GM18951 (cell line): ENCODE data around the gene KLHL24.
"Not testable (repeated sequence)": the region's sequence is repeated elsewhere in the genome, so short reads cannot be mapped to it uniquely, and the experiment has no call there.

ENCODE experiments used
- POLR2A ChIP-seq: IDR thresholded peaks from 4 replicates; pipeline ENCODE4 v1.6.1; 2011; ENCODE audit warnings: mild to moderate bottlenecking; ENCODE audit not compliant: insufficient read length, insufficient read depth; ENCODE audit errors: extremely low read depth
- in situ Hi-C: fragments of 300-500 bp; cut with MboI; formaldehyde crosslinking; loops from one replicate; pipeline ENCODE4 v1.12.0; 2022; ENCODE audit warnings: low sequenced_read_pairs, mixed read lengths, inconsistent platforms; ENCODE audit not compliant: unreplicated experiment

KLHL24 gene

GRCh38 chr3:183635431-183636220, at the start of gene KLHL24:
Gene KLHL24 (plus strand): TSS chr3:183635623. CDS start chr3:183650357, 14,734 bp downstream.
- TF ChIP-seq POLR2A: peak; percentile 61

GRCh38 chr3:183586477-183586876, 48.9 kb upstream of the KLHL24 start:
- in situ Hi-C loops: no loop called here
- no peak for TF ChIP-seq POLR2A

More at GRCh38 chr3:183635431-183636220, at the start of gene KLHL24:
- in situ Hi-C loops: no loop called here

- no peak for TF ChIP-seq POLR2A
- in situ Hi-C loops: no loop called here
These were observed 48.1 kb upstream of the KLHL24 start for GRCh38 chr3:183587336-183587735.

GRCh38 chr3:183590442-183590841, 45.0 kb upstream of the KLHL24 start:
- in situ Hi-C loops: no loop called here
- TF ChIP-seq POLR2A: no peak

GRCh38 chr3:183591881-183592521, 43.4 kb upstream of the KLHL24 start:
- in situ Hi-C loops: no loop called here

GRCh38 chr3:183592821-183593220, 42.6 kb upstream of the KLHL24 start:
- TF ChIP-seq POLR2A: no peak
- in situ Hi-C loops: no loop called here

More at GRCh38 chr3:183591881-183592521, 43.4 kb upstream of the KLHL24 start:
- TF ChIP-seq POLR2A: no peak

GRCh38 chr3:183594636-183595035, 40.8 kb upstream of the KLHL24 start:
- TF ChIP-seq POLR2A: no peak
- in situ Hi-C loops: no loop called here

GRCh38 chr3:183597959-183598358, 37.5 kb upstream of the KLHL24 start:
- no peak for TF ChIP-seq POLR2A
- in situ Hi-C loops: no loop called here

GRCh38 chr3:183611326-183611725, 24.1 kb upstream of the KLHL24 start:
- in situ Hi-C loops: not testable (repeated sequence)

- no peak for TF ChIP-seq POLR2A
- in situ Hi-C loops: no loop called here
These were observed 21.8 kb upstream of the KLHL24 start for GRCh38 chr3:183613366-183614285.

- no peak for TF ChIP-seq POLR2A
- in situ Hi-C loops: no loop called here
These were observed 16.9 kb upstream of the KLHL24 start for GRCh38 chr3:183618542-183618941.

GRCh38 chr3:183619010-183619409, 16.4 kb upstream of the KLHL24 start:
- in situ Hi-C loops: no loop called here
- no peak for TF ChIP-seq POLR2A

GRCh38 chr3:183619624-183620251, 15.7 kb upstream of the KLHL24 start:
- in situ Hi-C loops: no loop called here
- no peak for TF ChIP-seq POLR2A
